ENCODE measurements around the gene MBD4.

- TF ChIP-seq, protein P1, sequence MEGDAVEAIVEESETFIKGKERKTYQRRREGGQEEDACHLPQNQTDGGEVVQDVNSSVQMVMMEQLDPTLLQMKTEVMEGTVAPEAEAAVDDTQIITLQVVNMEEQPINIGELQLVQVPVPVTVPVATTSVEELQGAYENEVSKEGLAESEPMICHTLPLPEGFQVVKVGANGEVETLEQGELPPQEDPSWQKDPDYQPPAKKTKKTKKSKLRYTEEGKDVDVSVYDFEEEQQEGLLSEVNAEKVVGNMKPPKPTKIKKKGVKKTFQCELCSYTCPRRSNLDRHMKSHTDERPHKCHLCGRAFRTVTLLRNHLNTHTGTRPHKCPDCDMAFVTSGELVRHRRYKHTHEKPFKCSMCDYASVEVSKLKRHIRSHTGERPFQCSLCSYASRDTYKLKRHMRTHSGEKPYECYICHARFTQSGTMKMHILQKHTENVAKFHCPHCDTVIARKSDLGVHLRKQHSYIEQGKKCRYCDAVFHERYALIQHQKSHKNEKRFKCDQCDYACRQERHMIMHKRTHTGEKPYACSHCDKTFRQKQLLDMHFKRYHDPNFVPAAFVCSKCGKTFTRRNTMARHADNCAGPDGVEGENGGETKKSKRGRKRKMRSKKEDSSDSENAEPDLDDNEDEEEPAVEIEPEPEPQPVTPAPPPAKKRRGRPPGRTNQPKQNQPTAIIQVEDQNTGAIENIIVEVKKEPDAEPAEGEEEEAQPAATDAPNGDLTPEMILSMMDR (IDR thresholded peaks at IDR 0.05; ENCODE audit: low read length) = no peak
- no peak for TF ChIP-seq EZH2 (IDR thresholded peaks at IDR 0.05; ENCODE audit: borderline replicate concordance, low read length)
Observed at GRCh38 chr3:129461461-129462146, 21.9 kb upstream of the MBD4 start.
